SW480 (cell line): ENCODE data around the gene OR1B1.
"Not testable (repeated sequence)": the region's sequence is repeated elsewhere in the genome, so short reads cannot be mapped to it uniquely, and the experiment has no call there.

Source experiments
- DNase-seq: peaks from one replicate; pipeline ENCODE4 v3.0.0-alpha.2; 2016; ENCODE audit warnings: low spot score

Gene OR1B1

DNA sequence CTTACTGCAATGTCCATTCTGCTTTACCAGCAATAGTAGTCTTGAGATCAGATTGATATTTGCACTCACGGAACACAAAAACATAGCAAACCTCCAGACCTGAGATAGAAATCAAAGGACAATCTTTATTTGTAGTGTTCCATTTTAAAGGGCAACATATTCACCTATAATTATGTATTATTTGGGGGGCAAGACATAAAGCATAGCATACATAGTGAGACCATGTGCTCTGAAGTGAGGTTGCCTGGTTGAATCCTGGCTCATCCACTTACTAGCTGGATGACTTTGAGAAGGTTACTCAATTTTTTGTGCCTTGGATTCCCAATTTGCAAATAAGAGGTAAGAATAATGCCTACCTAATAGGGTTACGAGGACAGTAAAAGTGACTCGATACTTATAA lies at the start of gene OR1B1:
TSS of gene OR1B1 (minus strand) at position 101 of the 400 bp plus-strand sequence.
- DNase-seq, result no peak

DNA sequence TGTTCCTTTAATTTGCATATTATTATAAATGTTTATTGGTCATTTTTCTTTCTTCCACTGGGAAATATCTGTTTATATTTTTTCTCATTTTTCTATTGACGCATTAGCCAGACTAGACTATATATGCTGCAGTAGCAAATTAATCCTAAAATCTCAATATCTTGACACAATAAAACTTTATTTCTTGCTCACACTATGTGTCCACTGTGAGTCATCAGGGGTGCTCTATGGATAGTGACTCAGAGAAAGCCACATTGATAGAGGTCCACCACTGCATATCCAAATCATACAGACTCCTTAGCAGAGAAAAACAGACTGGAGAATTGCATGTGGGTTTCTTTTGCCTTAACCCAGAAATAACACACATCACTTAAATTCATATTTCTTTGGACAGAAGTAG lies 38.3 kb upstream of the OR1B1 start:
- peak; percentile 16 for DNase-seq

DNA sequence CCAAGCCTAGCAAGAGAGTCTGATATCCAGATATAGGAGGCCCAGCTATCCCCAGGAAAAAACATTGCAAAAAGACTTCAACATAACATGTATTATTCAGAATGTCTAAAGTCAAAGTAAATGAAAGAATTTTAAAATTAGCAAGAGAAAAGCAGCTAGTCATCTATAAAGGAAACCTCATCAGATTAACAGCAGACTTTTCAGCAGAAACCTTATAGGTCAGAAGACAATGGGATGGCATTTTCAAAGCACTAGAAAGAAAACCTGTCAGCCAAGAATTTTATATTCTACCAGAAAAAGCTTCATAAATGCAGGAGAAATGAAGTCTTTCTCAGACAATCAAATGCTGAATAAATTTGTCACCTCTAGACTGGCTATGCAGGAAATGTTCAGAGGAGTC lies 27.4 kb upstream of the OR1B1 start:
- no peak for DNase-seq

DNA sequence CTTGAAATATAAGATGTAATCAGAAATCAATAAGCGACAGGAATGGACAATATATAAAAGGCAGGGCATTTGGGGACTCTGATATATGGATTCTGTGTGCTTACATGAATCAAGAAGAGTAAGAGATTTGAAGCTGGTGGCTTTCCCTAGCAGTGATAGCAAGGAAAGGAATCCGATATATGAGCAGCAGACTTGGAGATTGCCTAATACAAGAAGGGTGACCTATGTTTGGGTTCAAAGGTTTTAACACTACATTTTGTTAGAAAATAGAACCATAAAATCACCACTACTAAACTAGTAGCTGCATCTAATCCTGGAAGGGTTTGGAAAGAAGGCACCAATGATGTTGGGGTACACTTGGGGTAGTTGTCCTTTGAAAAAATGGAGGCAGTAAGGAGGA lies 15.1 kb upstream of the OR1B1 start:
- no peak for DNase-seq

DNA sequence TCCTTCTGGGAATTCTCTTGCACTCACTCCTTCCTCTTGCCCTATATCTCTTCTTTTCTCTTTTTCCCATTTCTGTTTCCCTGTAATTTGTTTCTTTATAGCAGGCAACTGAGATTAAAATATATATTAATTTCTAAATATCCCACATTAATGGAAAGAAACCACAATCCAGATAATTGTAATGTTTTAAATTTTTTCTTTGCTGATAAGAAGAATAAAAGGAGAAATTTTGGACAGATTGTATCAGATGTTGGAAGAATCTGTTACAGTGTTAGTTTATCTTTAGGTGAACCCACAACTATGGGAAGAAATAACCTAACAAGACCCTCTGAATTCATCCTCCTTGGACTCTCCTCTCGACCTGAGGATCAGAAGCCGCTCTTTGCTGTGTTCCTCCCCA lies 4.0 kb upstream of the OR1B1 start, which contains the start of gene OR1L1:
TSS of gene OR1L1 (plus strand) at position 301 of the 400 bp plus-strand sequence. CDS start at position 301, 0 bp downstream.
- no peak for DNase-seq

DNA sequence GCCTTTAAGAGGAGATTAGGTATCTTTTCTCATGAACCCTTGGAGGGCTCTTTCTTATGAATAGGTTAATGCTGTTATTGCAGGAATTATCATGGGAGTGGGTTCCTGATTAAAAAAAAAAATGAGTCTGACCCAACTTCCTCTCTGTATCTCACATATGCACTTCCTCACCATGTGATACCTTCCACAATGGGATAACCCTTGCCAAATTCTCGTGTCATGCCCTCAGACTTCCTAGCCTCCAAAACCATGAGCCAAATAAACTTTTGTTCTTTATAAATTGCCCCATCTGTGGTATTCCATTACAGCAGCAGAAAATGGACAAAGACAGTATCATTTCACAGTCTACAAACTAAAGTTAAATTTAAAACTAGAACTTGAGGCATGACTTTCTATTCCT lies 1.0 kb downstream of the OR1B1 start:
- DNase-seq, result no peak

DNA sequence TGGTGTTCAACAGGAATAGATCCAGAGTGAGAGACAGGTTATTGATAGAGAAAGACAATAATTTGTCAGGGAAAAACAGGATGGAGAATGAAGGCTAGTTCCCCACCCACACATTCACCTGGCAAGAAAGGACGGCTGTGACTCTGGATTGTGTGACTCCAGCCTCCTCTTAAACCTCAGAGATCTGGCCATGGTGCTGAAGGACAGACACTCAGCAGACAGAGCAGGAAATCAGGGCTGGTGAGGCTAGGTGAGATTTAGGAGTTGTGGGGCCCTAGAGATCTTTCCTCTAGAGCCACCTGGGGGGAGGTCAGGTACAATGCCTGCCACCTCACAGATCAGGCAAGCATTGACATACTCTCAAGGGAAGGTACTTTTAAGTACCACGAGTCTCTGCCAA lies 15.2 kb downstream of the OR1B1 start:
- DNase-seq, result no peak

DNA sequence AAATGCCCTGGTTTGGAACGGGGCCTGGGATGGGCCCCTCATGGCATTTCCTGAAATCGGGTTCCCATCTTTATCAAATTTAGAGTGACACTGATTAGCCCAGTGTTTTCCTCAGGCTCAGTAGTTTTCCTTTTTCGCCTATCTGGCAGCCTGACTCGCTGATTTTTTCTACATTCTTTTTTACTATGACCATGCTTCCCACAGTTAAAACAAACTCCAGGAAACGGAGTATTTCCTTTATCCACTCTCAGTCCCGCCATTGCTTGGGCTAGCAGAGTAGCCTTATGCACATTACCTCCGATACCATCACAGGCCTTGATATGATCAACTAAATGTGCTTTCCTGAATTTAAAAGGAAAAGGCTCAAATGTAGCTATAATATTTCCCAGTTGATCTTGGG lies 37.4 kb downstream of the OR1B1 start:
- DNase-seq, result no peak

DNA sequence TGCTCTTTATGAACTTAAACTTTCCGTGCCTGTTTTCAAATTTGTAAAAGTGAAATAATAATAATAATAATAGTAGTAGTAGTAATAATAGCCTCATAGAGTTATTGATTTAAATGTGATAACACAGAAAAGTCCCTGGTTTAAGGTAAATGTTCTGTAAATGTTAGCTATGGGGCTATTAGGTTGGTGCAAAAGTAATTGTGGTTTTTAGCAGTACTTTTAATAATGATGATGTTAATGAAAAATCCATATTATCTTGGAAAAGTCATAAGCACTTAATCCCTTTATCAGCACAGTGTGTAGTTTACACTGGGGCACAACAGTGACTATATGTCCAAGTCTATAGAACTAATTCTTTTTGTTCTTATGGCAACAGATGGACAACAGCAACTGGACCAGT lies 43.1 kb downstream of the OR1B1 start, which contains the start of gene OR1Q1:
TSS of gene OR1Q1 (plus strand) at position 377 of the 400 bp plus-strand sequence. CDS start at position 377, 0 bp downstream.
- no peak for DNase-seq

DNA sequence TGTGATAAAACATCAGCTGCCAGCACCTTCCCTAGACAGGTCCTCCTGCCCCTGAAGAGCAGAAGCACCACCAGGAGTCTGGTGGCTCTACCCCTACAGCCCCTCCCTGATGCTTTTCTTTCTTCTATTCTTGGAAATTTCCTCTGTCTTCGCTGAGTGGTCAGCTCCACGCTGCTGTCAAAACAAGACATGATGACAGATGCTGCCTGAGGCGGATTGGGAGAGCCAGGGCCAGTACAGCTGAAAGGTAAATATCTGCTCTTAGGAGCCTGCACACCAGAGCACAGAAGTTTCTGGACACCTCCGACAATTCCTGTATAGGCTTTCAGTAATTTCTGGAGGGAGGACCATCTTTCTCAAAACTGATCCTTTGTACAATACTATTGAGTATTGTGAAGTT lies 47.6 kb downstream of the OR1B1 start:
- DNase-seq, result no peak

DNA sequence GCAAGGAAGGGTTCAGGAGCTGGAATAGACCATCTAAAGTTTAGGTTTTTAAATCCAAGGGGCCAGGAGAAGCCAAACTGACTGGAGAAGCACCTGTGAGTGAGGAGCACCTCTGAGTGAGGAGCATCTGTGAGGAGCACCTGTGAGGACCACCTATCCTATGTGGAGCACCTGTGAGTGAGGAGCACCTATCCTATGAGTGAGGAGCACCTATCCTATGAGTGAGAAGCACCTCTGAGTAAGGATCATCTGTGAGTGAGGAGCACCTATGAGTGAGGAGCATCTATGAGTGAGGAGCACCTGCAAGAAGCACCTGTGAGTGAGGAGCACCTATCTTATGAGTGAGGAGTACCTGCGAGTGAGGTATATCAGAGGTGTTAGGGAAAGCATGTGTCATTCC lies 50.8 kb downstream of the OR1B1 start:
- DNase-seq, result no peak

DNA sequence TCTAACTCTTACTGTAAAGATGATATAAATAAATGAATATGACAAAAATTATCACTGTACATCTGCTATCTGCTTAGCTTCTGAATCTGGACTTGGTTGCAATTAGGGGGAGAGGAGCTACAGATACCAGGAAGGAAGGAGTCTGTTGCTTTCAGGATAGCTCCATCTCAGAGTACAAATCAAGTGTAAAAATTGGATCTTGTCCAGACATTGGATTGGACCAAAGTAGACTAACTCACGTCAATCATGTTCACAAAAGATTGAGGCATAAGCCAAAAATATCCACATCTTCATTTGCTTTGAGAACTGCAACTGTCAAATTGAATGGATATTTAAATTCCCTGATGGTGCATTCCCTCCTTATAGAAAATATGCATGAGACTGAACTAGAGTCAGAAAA lies 51.7 kb downstream of the OR1B1 start:
- no peak for DNase-seq

DNA sequence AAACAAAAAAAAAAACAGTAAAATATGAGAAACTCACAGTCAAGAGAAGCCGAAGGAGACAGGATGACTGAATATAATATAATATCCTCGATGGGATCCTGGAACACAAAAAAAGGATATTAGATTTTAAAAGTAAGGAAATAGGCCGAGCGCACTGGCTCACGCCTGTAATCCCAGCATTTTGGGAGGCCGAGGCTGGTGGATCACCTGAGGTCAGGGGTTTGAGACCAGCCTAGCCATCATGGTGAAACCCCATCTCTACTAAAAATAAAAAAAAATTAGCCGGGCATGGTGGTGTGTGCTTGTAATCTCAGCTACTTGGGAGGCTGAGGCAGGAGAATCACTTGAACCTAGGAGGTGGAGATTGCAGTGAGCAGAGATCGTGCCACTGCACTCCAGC lies 74.1 kb downstream of the OR1B1 start, which contains the start of gene OR1L8:
TSS of gene OR1L8 (minus strand) at position 101 of the 400 bp plus-strand sequence. CDS start 14,907 bp downstream, outside the sequence.
- not testable (repeated sequence) for DNase-seq

DNA sequence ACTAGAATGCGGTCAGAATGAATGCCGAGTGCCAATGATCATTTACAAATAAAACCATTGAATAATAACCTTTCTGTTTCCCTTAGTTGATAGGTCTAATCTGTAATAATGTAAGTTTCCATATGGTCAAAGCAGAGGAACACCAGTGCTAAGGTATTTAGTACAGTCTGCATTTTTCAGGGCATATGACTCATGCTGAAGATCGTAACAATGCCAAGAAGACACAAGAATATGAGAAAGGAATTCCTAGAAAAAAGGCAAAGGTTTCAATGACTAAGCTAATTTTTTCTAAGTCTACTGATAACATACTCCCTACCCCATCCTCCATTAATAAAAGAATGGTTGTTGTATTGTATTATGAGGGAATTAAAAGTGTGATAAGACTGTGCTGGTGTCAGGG lies 77.1 kb downstream of the OR1B1 start:
- DNase-seq, result no peak

DNA sequence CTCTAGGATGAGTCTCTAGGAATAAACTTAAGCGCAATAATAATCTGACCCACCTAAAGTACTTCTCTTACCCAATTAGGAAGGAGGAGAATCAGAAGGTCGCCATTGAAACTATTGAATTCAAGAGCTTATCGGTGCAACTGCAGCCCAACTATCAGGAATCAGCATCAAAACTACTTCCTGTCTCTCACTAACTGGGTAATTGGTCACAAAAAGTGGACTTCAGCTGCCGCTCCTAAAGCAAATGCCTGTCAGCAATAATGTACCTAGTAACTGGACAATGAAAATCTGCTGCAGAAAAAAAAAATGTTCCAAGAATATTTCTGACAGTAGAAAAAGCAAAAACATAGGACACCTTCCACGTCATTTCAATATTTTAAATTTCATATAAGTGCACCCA lies 77.6 kb downstream of the OR1B1 start:
- no peak for DNase-seq
